Activated B cell treated with CpG ODN at 0.5 μM for 24 hours (primary cell): ENCODE results near the gene BCO2. TPM values are rescaled to one million over a fixed set of nuclear protein-coding genes. Genes with fewer than 3 reads are reported as not detected.
"Not testable (repeated sequence)": the region's sequence is repeated elsewhere in the genome, so short reads cannot be mapped to it uniquely, and the experiment has no call there.

Source experiments
- ATAC-seq: fragments of 200-7000 bp; cut with Tn5 transposase; one replicate; pipeline ENCODE4 v1.10.0; 2021; ENCODE audit warnings: low read depth, mild to moderate bottlenecking, moderate library complexity
- CTCF ChIA-PET: fragments of 350-600 bp; sonication (Branson Sonifier 250); formaldehyde crosslinking; loops from one replicate; lab custom pipeline; 2021; ENCODE audit warnings: antibody characterized with exemption; lab: Charles Lee
- POLR2A ChIA-PET: fragments of 350-600 bp; sonication (Branson Sonifier 250); formaldehyde crosslinking; loops from one replicate; lab custom pipeline; 2021; ENCODE audit warnings: antibody characterized with exemption; lab: Charles Lee
- DNase-seq: peaks from one replicate; pipeline ENCODE4 v3.0.0; 2022
- H3K27ac Mint-ChIP-seq: one replicate; pipeline ENCODE4 v1.8.0; 2020; ENCODE audit warnings: mixed read lengths
- H3K27me3 Mint-ChIP-seq: one replicate; pipeline ENCODE4 v1.8.0; 2021; ENCODE audit warnings: mixed read lengths
- H3K36me3 Mint-ChIP-seq: one replicate; pipeline ENCODE4 v1.8.0; 2021; ENCODE audit warnings: low read depth, mixed read lengths
- H3K4me1 Mint-ChIP-seq: one replicate; pipeline ENCODE4 v1.8.0; 2021; ENCODE audit warnings: mixed read lengths
- H3K4me3 Mint-ChIP-seq: one replicate; pipeline ENCODE4 v1.8.0; 2020; ENCODE audit warnings: mild to moderate bottlenecking, mixed read lengths
- H3K9me3 Mint-ChIP-seq: one replicate; pipeline ENCODE4 v1.8.0; 2020; ENCODE audit warnings: mixed read lengths
- CTCF ChIP-seq: fragments of 200-600 bp; IDR thresholded peaks from one replicate; pipeline ENCODE4 v1.8.0; 2022; ENCODE audit warnings: antibody characterized with exemption, mild to moderate bottlenecking
- intact Hi-C: fragments of 100-400 bp; cut with micrococcal nuclease; formaldehyde crosslinking; loops from one replicate; pipeline ENCODE4 v1.15.1; 2024
- total RNA-seq: library from RNA; stranded (reverse); gene quantifications from 2 replicates; pipeline ENCODE4 v1.2.3, GENCODE V29; 2022

BCO2 gene
- total RNA-seq, 1 donor from 2014 or later, result 1.4 TPM

- peaks cover 2% of the 10 kb centered on the region for H3K27me3 Mint-ChIP-seq
- no peak overlapping the region for H3K4me3 Mint-ChIP-seq
- peaks cover 6% of the 10 kb centered on the region for H3K4me1 Mint-ChIP-seq
- DNase-seq (no peak), ATAC-seq (no peak)
- intact Hi-C loops, result no loop called here
- CTCF ChIA-PET, result interaction anchor here (0.7 kb wide), 1 partner anchor 12 kb away, joined by 5 read pairs; no protein-coding TSS in a partner anchor
- POLR2A ChIA-PET, result no interaction called here
- no peak for TF ChIP-seq CTCF
- H3K27ac Mint-ChIP-seq, result no peak overlapping the region
- H3K36me3 Mint-ChIP-seq, result no peaks in the 10 kb centered on the region
- H3K9me3 Mint-ChIP-seq, result no peaks in the 10 kb centered on the region
These were observed 20.6 kb downstream of the BCO2 start for GRCh38 chr11:112195951-112196351.

DNA sequence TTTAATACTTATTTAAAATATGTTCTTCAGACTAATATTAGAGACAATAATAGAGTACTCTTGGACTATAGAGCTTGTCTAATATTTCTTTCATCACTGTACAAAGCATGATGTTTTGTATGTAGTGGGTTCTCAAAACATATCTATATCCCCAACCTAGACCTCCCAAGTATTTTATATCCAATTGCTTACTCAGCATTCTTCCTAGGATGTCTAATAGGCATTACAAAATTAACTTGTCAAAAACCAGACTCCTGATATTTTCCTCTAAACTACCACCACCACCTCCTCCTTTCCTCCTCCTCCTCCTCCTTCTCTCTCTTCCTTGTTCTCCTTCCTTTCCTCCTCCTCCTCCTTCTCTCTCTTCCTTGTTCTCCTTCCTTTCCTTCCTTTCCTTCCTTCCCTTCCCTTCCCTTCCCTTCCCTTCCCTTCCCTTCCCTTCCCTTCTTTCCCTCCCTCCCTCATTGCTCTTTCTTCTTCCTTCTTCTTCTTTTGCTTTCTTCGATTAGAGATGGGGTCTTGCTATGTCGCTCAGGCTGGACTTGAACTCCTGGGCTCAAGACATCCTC is 21.3 kb downstream of the BCO2 start:
- no peaks in the 10 kb centered on the region for H3K9me3 Mint-ChIP-seq
- CTCF ChIA-PET, result no interaction called here
- ATAC-seq, result no peak
- no peak for DNase-seq
- no peak overlapping the region for H3K27ac Mint-ChIP-seq
- no peak for TF ChIP-seq CTCF
- H3K27me3 Mint-ChIP-seq, result peaks cover 2% of the 10 kb centered on the region
- H3K4me1 Mint-ChIP-seq, result peaks cover 6% of the 10 kb centered on the region
- H3K36me3 Mint-ChIP-seq, result no peaks in the 10 kb centered on the region
- intact Hi-C loops, result no loop called here
- POLR2A ChIA-PET, result no interaction called here
- no peak overlapping the region for H3K4me3 Mint-ChIP-seq

DNA sequence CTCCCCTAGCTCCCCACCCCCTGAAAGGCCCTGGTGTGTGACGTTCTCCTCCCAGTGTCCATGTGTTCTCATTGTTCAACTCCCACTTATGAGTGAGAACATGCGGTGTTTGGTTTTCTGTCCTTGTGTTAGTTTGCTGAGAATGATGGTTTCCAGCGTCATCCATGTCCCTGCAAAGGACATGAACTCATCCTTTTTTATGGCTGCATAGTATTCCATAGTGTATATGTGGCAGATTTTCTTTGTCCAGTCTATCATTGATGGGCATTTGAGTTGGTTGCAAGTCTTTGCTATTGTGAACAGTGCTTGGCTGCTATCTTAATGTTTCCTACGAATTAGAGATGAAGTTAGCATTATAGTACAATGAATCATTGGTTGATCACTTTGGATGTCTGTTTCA is 23.8 kb downstream of the BCO2 start:
- CTCF ChIA-PET, DNase-seq, H3K4me1 Mint-ChIP-seq: not testable (repeated sequence)

GRCh38 chr11:112200252-112200651 is 24.9 kb downstream of the BCO2 start:
- H3K27me3 Mint-ChIP-seq, result peaks cover 2% of the 10 kb centered on the region
- no peak for DNase-seq
- intact Hi-C loops, result no loop called here
- no peak overlapping the region for H3K4me3 Mint-ChIP-seq
- no peaks in the 10 kb centered on the region for H3K36me3 Mint-ChIP-seq
- H3K4me1 Mint-ChIP-seq, result peaks cover 6% of the 10 kb centered on the region
- no peaks in the 10 kb centered on the region for H3K9me3 Mint-ChIP-seq
- POLR2A ChIA-PET, result no interaction called here
- no peak for TF ChIP-seq CTCF
- CTCF ChIA-PET, result interaction anchor here (1.3 kb wide), 1 partner anchor 19 kb away, joined by 3 read pairs; no protein-coding TSS in a partner anchor
- no peak overlapping the region for H3K27ac Mint-ChIP-seq
- ATAC-seq, result no peak

More for the DNA sequence above, 23.8 kb downstream of the BCO2 start:
- H3K36me3 Mint-ChIP-seq, intact Hi-C loops, H3K9me3 Mint-ChIP-seq, H3K27me3 Mint-ChIP-seq, POLR2A ChIA-PET, H3K4me3 Mint-ChIP-seq, ATAC-seq, H3K27ac Mint-ChIP-seq: not testable (repeated sequence)

- no peaks in the 10 kb centered on the region for H3K27me3 Mint-ChIP-seq
- H3K27ac Mint-ChIP-seq, result no peak overlapping the region
- H3K36me3 Mint-ChIP-seq, result no peaks in the 10 kb centered on the region
- H3K9me3 Mint-ChIP-seq, result no peaks in the 10 kb centered on the region
- ATAC-seq, result no peak
- intact Hi-C loops, result no loop called here
- no peak for DNase-seq
- H3K4me3 Mint-ChIP-seq, result no peak overlapping the region
- POLR2A ChIA-PET, result no interaction called here
- no peak for TF ChIP-seq CTCF
- no peaks in the 10 kb centered on the region for H3K4me1 Mint-ChIP-seq
- CTCF ChIA-PET, result no interaction called here
These were observed 30.8 kb downstream of the BCO2 start for GRCh38 chr11:112206071-112206470.

GRCh38 chr11:112210890-112211289 is 35.6 kb downstream of the BCO2 start:
- H3K36me3 Mint-ChIP-seq, result no peaks in the 10 kb centered on the region
- TF ChIP-seq CTCF, result no peak
- DNase-seq (no peak), ATAC-seq (no peak)
- peaks cover 7% of the 10 kb centered on the region for H3K4me1 Mint-ChIP-seq
- no peak overlapping the region for H3K27ac Mint-ChIP-seq
- H3K27me3 Mint-ChIP-seq, result no peaks in the 10 kb centered on the region
- CTCF ChIA-PET, result no interaction called here
- H3K9me3 Mint-ChIP-seq, result no peaks in the 10 kb centered on the region
- intact Hi-C loops, result loop anchor here (10.0 kb wide), 2 partner anchors 374 to 904 kb away; no protein-coding TSS in a partner anchor
- POLR2A ChIA-PET, result no interaction called here
- no peak overlapping the region for H3K4me3 Mint-ChIP-seq
